Lower leg skin (tissue), 4 donors: ENCODE results near the gene MYL6. TPM values are rescaled to one million over a fixed set of nuclear protein-coding genes. Genes with fewer than 3 reads are reported as not detected.

Experiments used
- DNase-seq, 2 donors: peaks; one replicate each; pipeline ENCODE4 v3.0.0-alpha.2; 2019; ENCODE audit warnings: low spot score in 2 of 2
- H3K4me3 ChIP-seq: fragments of 200-600 bp; sonication (generic); 2 replicates; pipeline ENCODE4 v1.5.1; 2017; ENCODE audit warnings: mild to moderate bottlenecking, low read depth; ENCODE audit not compliant: poor library complexity, severe bottlenecking
- CTCF ChIP-seq, 3 donors: fragments of 450-650 bp; IDR thresholded peaks; one replicate each; pipeline ENCODE4 v1.5.1; 2016; ENCODE audit warnings: antibody characterized with exemption in 3 of 3, mild to moderate bottlenecking in 3 of 3, moderate library complexity in 2 of 3
- POLR2A ChIP-seq, 2 donors: fragments of 450-650 bp; IDR thresholded peaks; one replicate each; pipeline ENCODE4 v1.6.1; 2016 to 2017; ENCODE audit warnings: antibody characterized with exemption in 2 of 2, mild to moderate bottlenecking in 1 of 2, moderate library complexity in 1 of 2
- WGBS, 2 donors: methylation state at CpG; one replicate each; pipeline ENCODE4 v1.1.5; 2018; 5-methylcytosine and 5-hydroxymethylcytosine counted together
- intact Hi-C: fragments of 100-400 bp; cut with DNase I; formaldehyde crosslinking; loops from one replicate; pipeline ENCODE4 v1.15.0; 2023; ENCODE audit warnings: low total_unique reads
- total RNA-seq, 4 donors: library from RNA; depleted of rRNA; stranded (reverse); fragments of >200 nt; gene quantifications; one replicate each; pipeline ENCODE4 v1.1.0, GENCODE V29; 2016

Gene MYL6
- total RNA-seq, 4 donors from 2014 or later = 700 to 1,156 (median 824) TPM

GRCh38 chr12:56122637-56123036 is 35.5 kb upstream of the MYL6 start:
- WGBS, 2 donors = 82 to 88% methylated on average over 2 of the region's 2 CpGs
- no peak for DNase-seq
- no peak overlapping the region for H3K4me3 ChIP-seq
- intact Hi-C loops = no loop called here
- TF ChIP-seq POLR2A (IDR thresholded peaks at IDR 0.05) = no peak
- no peak for TF ChIP-seq CTCF (IDR thresholded peaks at IDR 0.05)

GRCh38 chr12:56124133-56124532 is 34.0 kb upstream of the MYL6 start:
- TF ChIP-seq CTCF (IDR thresholded peaks at IDR 0.05) = no peak
- TF ChIP-seq POLR2A (IDR thresholded peaks at IDR 0.05) = no peak
- intact Hi-C loops = no loop called here
- no peak overlapping the region for H3K4me3 ChIP-seq
- WGBS, 2 donors = 89% methylated on average over 4 of the region's 4 CpGs
- DNase-seq = no peak

GRCh38 chr12:56126732-56127239 is 31.4 kb upstream of the MYL6 start:
- TF ChIP-seq CTCF (IDR thresholded peaks at IDR 0.05) = no peak
- no peak for TF ChIP-seq POLR2A (IDR thresholded peaks at IDR 0.05)
- intact Hi-C loops = loop anchor here (5.0 kb wide), 1 partner anchor 61 kb away; the partner anchor contains the start of gene SMARCC2
- H3K4me3 ChIP-seq = no peak overlapping the region
- no peak for DNase-seq
- WGBS, 2 donors = 52 to 54% methylated on average over 3 of the region's 3 CpGs

GRCh38 chr12:56127485-56127887 is 30.7 kb upstream of the MYL6 start:
- no peak overlapping the region for H3K4me3 ChIP-seq
- intact Hi-C loops = loop anchor here (5.0 kb wide), 1 partner anchor 60 kb away; the partner anchor contains the start of gene SMARCC2
- 0 to 1% methylated on average over 8 of the region's 8 CpGs for WGBS, 2 donors
- TF ChIP-seq POLR2A (IDR thresholded peaks at IDR 0.05) (no peak), CTCF (IDR thresholded peaks at IDR 0.05) (no peak)
- no peak for DNase-seq

GRCh38 chr12:56127888-56128669 is 30.1 kb upstream of the MYL6 start, which contains the start of gene ESYT1:
TSS of gene ESYT1 (plus strand) at chr12:56128267. CDS start at chr12:56128320, 53 bp downstream.
- DNase-seq = peak; percentile 99 to 100
- peak within 1 kb of the TSS; percentile 92 for H3K4me3 ChIP-seq
- intact Hi-C loops = loop anchor here (2.0 to 5.0 kb wide), 2 partner anchors 31 to 59 kb away; partner anchors contain the start of genes MYL6 and SMARCC2
- TF ChIP-seq CTCF (IDR thresholded peaks at IDR 0.05) = no peak
- no peak for TF ChIP-seq POLR2A (IDR thresholded peaks at IDR 0.05)
- WGBS, 2 donors = 0% methylated on average over 32 to 34 of the region's 49 CpGs
